BE2C (cell line): ENCODE results near the gene ISLR2.
A peak's percentile ranks its signal among the peaks of the same experiment; 100 is the strongest.

Source experiments
- DNase-seq: peaks from one replicate; pipeline ENCODE4 v3.0.0-alpha.2; 2020
- H3K27me3 ChIP-seq: fragments of 250-450 bp; sonication (Bioruptor Pico); 2 replicates; pipeline ENCODE4 v1.5.1; 2020; ENCODE audit warnings: mild to moderate bottlenecking
- H3K36me3 ChIP-seq: fragments of 250-450 bp; sonication (Bioruptor Pico); 2 replicates; pipeline ENCODE4 v1.5.1; 2020; ENCODE audit warnings: mild to moderate bottlenecking
- H3K4me1 ChIP-seq: fragments of 250-450 bp; sonication (Bioruptor Pico); 2 replicates; pipeline ENCODE4 v1.5.1; 2020
- H3K4me3 ChIP-seq: 2 replicates; pipeline ENCODE4 v1.5.1; 2011; ENCODE audit warnings: low read depth, low read length
- H3K9me3 ChIP-seq: fragments of 250-450 bp; sonication (Bioruptor Pico); 2 replicates; pipeline ENCODE4 v1.5.1; 2020
- CTCF ChIP-seq: IDR thresholded peaks from 2 replicates; pipeline ENCODE4 v1.5.1; 2012; ENCODE audit warnings: mild to moderate bottlenecking, low read depth, low read length

ISLR2 gene

GRCh38 chr15:74123658-74124057, 6.7 kb upstream of the ISLR2 start:
- Histone ChIP-seq H3K36me3 (no peaks in the 10 kb centered on the region), H3K27me3 (no peaks in the 10 kb centered on the region), H3K9me3 (no peaks in the 10 kb centered on the region), H3K4me1 (peaks cover 15% of the 10 kb centered on the region), H3K4me3 (no peak overlapping the region)
- no peak for DNase-seq
- TF ChIP-seq CTCF, result no peak

DNA sequence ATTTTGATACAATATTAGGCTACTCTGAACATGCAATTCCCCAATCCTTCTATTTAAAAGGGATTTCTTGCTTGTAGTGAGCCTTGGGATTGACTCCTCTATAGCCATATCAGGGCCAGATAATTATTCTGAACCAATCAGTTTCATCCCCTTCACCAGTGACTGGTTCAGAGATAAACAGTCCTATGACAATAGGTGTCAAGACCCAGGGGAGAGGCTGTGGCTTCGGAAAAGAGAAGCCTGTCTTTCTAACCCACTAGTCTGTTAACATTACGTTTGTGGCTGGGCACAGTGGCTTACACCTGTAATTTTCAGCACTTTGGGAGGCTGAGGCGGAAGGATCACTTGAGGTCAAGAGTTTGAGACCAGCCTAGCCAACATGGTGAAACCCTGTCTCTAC, 6.2 kb upstream of the ISLR2 start:
- H3K36me3 ChIP-seq, result no peaks in the 10 kb centered on the region
- no peaks in the 10 kb centered on the region for H3K27me3 ChIP-seq
- H3K9me3 ChIP-seq, result no peaks in the 10 kb centered on the region
- DNase-seq, result no peak
- no peak for TF ChIP-seq CTCF
- H3K4me3 ChIP-seq, result no peak overlapping the region
- peaks cover 15% of the 10 kb centered on the region for H3K4me1 ChIP-seq

GRCh38 chr15:74124759-74125158, 5.6 kb upstream of the ISLR2 start:
- DNase-seq, result no peak
- Histone ChIP-seq H3K27me3 (no peaks in the 10 kb centered on the region), H3K36me3 (no peaks in the 10 kb centered on the region), H3K4me3 (no peak overlapping the region), H3K4me1 (peaks cover 15% of the 10 kb centered on the region), H3K9me3 (no peaks in the 10 kb centered on the region)
- TF ChIP-seq CTCF, result no peak

DNA sequence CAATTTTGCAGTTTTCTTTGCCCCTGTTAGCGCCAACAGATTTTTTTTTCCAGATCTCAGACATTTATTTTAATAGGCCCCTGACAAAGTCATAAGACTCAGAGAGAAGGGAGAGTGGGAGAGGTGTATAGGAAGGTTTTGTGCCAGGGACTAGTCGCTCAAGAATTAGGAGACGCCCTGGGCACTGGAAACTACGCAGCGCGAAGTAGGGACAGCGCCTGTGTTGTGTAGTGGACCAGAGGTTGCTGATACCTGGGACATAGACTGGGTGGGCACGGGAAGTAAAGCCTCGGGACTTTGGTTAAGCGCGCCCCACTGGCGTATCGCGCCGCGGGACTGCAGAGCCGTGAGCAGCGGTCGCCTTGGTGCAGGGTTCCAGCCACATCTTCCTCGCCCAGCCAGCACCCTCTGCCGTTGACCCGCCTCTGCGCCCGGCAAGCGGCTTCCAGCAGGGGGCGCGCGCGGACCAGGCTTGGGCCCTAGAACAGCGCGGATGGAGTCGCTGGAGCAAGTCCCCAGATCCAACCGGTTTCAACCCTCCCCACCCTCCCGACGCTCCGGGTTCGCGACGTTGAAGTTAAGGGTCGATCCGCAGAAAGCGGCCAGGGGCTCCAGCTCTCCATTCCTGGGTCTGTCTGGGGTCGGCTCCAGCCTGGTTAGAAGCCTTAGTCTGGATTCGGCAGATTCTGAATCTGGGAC, 3.0 kb upstream of the ISLR2 start:
- DNase-seq, result peak; percentile 97
- TF ChIP-seq CTCF, result peak; percentile 90
- H3K9me3 ChIP-seq, result no peaks in the 10 kb centered on the region
- no peaks in the 10 kb centered on the region for H3K36me3 ChIP-seq
- H3K4me3 ChIP-seq, result peak overlapping the region; percentile 64
- no peaks in the 10 kb centered on the region for H3K27me3 ChIP-seq
- H3K4me1 ChIP-seq, result peaks cover 11% of the 10 kb centered on the region

DNA sequence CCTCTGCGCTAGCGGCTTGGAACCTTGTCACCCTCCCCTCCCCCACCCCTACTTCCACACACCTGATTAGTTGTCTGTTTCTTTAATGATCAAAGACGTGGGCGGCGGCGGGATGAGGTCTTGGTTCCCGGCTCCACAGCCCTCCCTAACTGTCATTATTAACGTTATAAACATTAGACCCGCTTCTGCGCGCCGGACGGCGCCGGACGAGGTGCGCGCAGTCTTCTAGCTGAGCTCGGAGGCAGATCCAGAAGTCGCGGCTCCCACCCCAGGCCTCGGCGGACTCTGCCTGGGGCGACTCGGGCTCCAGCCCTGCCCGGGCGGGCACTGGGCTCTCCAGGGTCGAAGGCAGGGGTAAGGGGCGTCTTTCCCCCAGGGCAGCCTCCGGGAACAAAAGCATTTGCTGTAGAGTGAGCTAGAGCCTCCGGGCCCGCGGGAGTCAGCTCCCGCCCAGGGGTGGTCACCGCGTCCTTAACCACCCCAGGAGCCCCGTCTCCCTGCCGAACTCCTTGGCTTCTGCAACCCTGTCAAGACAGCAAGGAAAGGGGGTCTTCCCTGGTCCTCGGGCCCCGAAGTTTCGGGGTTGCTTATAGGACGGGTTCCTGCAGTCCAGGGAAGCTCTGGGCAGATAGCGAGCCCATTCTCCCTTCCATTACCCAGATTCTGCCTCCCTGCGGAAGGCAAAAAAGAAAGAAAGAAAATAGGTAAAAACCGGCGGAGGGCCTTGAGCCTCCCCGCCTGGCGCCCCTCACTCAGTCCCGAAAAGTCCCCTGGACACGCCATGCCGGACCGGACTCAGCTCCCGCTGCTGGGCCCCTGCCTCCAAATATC, 2.2 kb upstream of the ISLR2 start:
- H3K4me3 ChIP-seq, result peak overlapping the region; percentile 64
- peak; percentile 43 for DNase-seq
- H3K27me3 ChIP-seq, result no peaks in the 10 kb centered on the region
- H3K4me1 ChIP-seq, result peaks cover 11% of the 10 kb centered on the region
- no peak for TF ChIP-seq CTCF
- no peaks in the 10 kb centered on the region for H3K36me3 ChIP-seq
- no peaks in the 10 kb centered on the region for H3K9me3 ChIP-seq
